DMS53 (cell line): ENCODE data around the gene SOX12.
"Not testable (repeated sequence)": the region's sequence is repeated elsewhere in the genome, so short reads cannot be mapped to it uniquely, and the experiment has no call there.

ENCODE experiments used
- DNase-seq: peaks from one replicate; lab custom pipeline; 2025; lab: John Stamatoyannopoulos, UW

Gene SOX12

GRCh38 chr20:328975-329695 is 3.8 kb downstream of the SOX12 start:
- peak; percentile 49 for DNase-seq

- peak; percentile 89 for DNase-seq
Measured at GRCh38 chr20:329851-330232, 4.5 kb downstream of the SOX12 start.

GRCh38 chr20:330233-331149 is 5.1 kb downstream of the SOX12 start:
- peak; percentile 81 for DNase-seq

GRCh38 chr20:334578-334977 is 9.2 kb downstream of the SOX12 start:
- no peak for DNase-seq

- not testable (repeated sequence) for DNase-seq
Measured at GRCh38 chr20:336040-336439, 10.7 kb downstream of the SOX12 start.

GRCh38 chr20:341682-342081 is 16.3 kb downstream of the SOX12 start:
- peak; percentile 64 for DNase-seq

- no peak for DNase-seq
Measured at GRCh38 chr20:343107-343506, 17.8 kb downstream of the SOX12 start.

GRCh38 chr20:346033-346639 is 20.8 kb downstream of the SOX12 start:
- DNase-seq: no peak

GRCh38 chr20:346640-347316 is 21.4 kb downstream of the SOX12 start, which contains the start of gene NRSN2:
TSS of gene NRSN2 (plus strand) at chr20:347111. CDS start at chr20:349644, 2,533 bp downstream.
- DNase-seq: peak; percentile 86

GRCh38 chr20:347317-347639 is 21.9 kb downstream of the SOX12 start:
- no peak for DNase-seq

- DNase-seq: peak; percentile 98
Measured at GRCh38 chr20:347640-348484, 22.5 kb downstream of the SOX12 start.

GRCh38 chr20:348972-349841 is 23.9 kb downstream of the SOX12 start:
- DNase-seq: no peak

GRCh38 chr20:353166-353565 is 27.8 kb downstream of the SOX12 start:
- no peak for DNase-seq

GRCh38 chr20:354298-354977 is 29.1 kb downstream of the SOX12 start:
- peak; percentile 88 for DNase-seq

GRCh38 chr20:356154-356553 is 30.8 kb downstream of the SOX12 start:
- DNase-seq: not testable (repeated sequence)

GRCh38 chr20:356745-357144 is 31.4 kb downstream of the SOX12 start:
- DNase-seq: no peak

GRCh38 chr20:358891-359555 is 33.7 kb downstream of the SOX12 start:
- DNase-seq: no peak

- peak; percentile 45 for DNase-seq
Measured at GRCh38 chr20:361561-361960, 36.2 kb downstream of the SOX12 start.
